Vagina (tissue), 2 donors: ENCODE measurements around the gene BCAS3. TPM values are rescaled to one million over a fixed set of nuclear protein-coding genes. Genes with fewer than 3 reads are reported as not detected.

Experiments
- DNase-seq, 2 donors: peaks; one replicate each; pipeline ENCODE4 v3.0.0-alpha.2; 2017; ENCODE audit errors: extremely low spot score in 2 of 2
- H3K27ac ChIP-seq: fragments of 200-600 bp; sonication (generic); one replicate; pipeline ENCODE4 v1.5.1; 2019
- H3K27me3 ChIP-seq: fragments of 200-600 bp; sonication (generic); one replicate; pipeline ENCODE4 v1.5.1; 2019
- H3K36me3 ChIP-seq, 2 donors: fragments of 200-600 bp; sonication (generic); one replicate each; pipeline ENCODE4 v1.5.1; 2017 to 2019
- H3K4me1 ChIP-seq: fragments of 200-600 bp; sonication (generic); one replicate; pipeline ENCODE4 v1.5.1; 2019
- H3K4me3 ChIP-seq, 2 donors: fragments of 200-600 bp; sonication (generic); 1 replicate in 1 of 2; 2 replicates in 1 of 2; pipeline ENCODE4 v1.5.1; 2016 to 2019
- H3K9me3 ChIP-seq: fragments of 200-600 bp; sonication (generic); one replicate; pipeline ENCODE4 v1.5.1; 2019
- CTCF ChIP-seq, 3 experiments: fragments of 450-650 bp in 2 of 3; fragments of 200-600 bp in 1 of 3; sonication (generic) in 1 of 3; IDR thresholded peaks; one replicate each; pipeline ENCODE4 v1.5.1; 2017 to 2019; ENCODE audit warnings: antibody characterized with exemption in 3 of 3, mild to moderate bottlenecking in 2 of 3, moderate library complexity in 2 of 3
- POLR2A ChIP-seq, 2 donors: fragments of 450-650 bp; IDR thresholded peaks; one replicate each; pipeline ENCODE4 v1.6.1; 2017; ENCODE audit warnings: antibody characterized with exemption in 2 of 2, mild to moderate bottlenecking in 2 of 2, moderate library complexity in 2 of 2
- POLR2AphosphoS5 ChIP-seq, 2 donors: sonication (generic); formaldehyde crosslinking; IDR thresholded peaks; one replicate each; pipeline ENCODE4 v1.9.0; 2017; ENCODE audit warnings: antibody characterized with exemption in 2 of 2, mild to moderate bottlenecking in 2 of 2, low read depth in 1 of 2; ENCODE audit not compliant: insufficient read depth in 1 of 2
- intact Hi-C: fragments of 100-400 bp; cut with DNase I; formaldehyde crosslinking; loops from one replicate; pipeline ENCODE4 v1.15.1; 2023
- total RNA-seq: library from RNA; depleted of rRNA; stranded (reverse); fragments of >200 nt; gene quantifications from one replicate; pipeline ENCODE4 v1.2.3, GENCODE V29; 2016

Gene BCAS3
- total RNA-seq, 1 donor from 2014 or later = 33.1 TPM

GRCh38 chr17:61302953-61303816 is 625.5 kb downstream of the BCAS3 start:
- H3K36me3 ChIP-seq = no peaks in the 10 kb centered on the region
- no peak overlapping the region for H3K27ac ChIP-seq
- DNase-seq = peak; percentile 34 to 47
- TF ChIP-seq CTCF (IDR thresholded peaks at IDR 0.05) (no peak), POLR2A (IDR thresholded peaks at IDR 0.05) (no peak), POLR2AphosphoS5 (IDR thresholded peaks at IDR 0.05; ENCODE audit: insufficient read depth in 1 of 2, low read depth in 1 of 2) (no peak)
- H3K4me3 ChIP-seq = no peak overlapping the region
- no peaks in the 10 kb centered on the region for H3K4me1 ChIP-seq
- no peaks in the 10 kb centered on the region for H3K27me3 ChIP-seq
- intact Hi-C loops = no loop called here
- no peaks in the 10 kb centered on the region for H3K9me3 ChIP-seq

- no peaks in the 10 kb centered on the region for H3K4me1 ChIP-seq
- H3K4me3 ChIP-seq = no peak overlapping the region
- H3K36me3 ChIP-seq = no peaks in the 10 kb centered on the region
- H3K9me3 ChIP-seq = no peaks in the 10 kb centered on the region
- intact Hi-C loops = no loop called here
- no peaks in the 10 kb centered on the region for H3K27me3 ChIP-seq
- DNase-seq = peak in 1 of 2 donors; percentile 37
- TF ChIP-seq POLR2AphosphoS5 (IDR thresholded peaks at IDR 0.05; ENCODE audit: insufficient read depth in 1 of 2, low read depth in 1 of 2) (no peak), POLR2A (IDR thresholded peaks at IDR 0.05) (no peak), CTCF (IDR thresholded peaks at IDR 0.05) (no peak)
- H3K27ac ChIP-seq = no peak overlapping the region
These were observed 626.1 kb downstream of the BCAS3 start for GRCh38 chr17:61303817-61304096.

DNA sequence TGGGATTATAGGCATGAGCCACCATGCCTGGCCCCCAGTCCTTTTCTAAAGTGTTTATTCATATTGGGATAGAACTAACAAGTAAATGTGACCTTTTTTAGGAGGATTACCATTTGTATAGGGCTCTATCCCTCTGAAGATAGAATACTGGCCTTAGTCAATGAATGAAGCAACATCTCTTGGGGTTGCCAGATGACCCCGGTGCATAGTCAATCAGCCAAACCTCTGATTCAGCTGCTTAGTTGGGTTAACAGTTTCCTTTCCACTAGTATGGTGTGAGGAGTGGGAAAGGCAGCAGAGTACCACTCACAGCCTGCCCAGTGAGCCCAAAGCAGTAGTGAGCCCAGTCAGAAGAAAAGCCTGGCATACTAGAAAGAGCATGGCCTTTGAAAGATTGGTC is 627.4 kb downstream of the BCAS3 start:
- peak; percentile 14 to 22 for DNase-seq
- Histone ChIP-seq H3K36me3 (no peaks in the 10 kb centered on the region), H3K4me1 (peaks cover 8% of the 10 kb centered on the region), H3K27me3 (no peaks in the 10 kb centered on the region), H3K27ac (no peak overlapping the region), H3K4me3 (no peak overlapping the region), H3K9me3 (no peaks in the 10 kb centered on the region)
- intact Hi-C loops = no loop called here
- no peak for TF ChIP-seq POLR2AphosphoS5 (IDR thresholded peaks at IDR 0.05; ENCODE audit: insufficient read depth in 1 of 2, low read depth in 1 of 2)
- no peak for TF ChIP-seq CTCF (IDR thresholded peaks at IDR 0.05)

GRCh38 chr17:61306003-61306402 is 628.4 kb downstream of the BCAS3 start:
- intact Hi-C loops = no loop called here
- Histone ChIP-seq H3K4me1 (peaks cover 8% of the 10 kb centered on the region), H3K9me3 (no peaks in the 10 kb centered on the region), H3K4me3 (no peak overlapping the region), H3K27ac (no peak overlapping the region), H3K36me3 (no peaks in the 10 kb centered on the region), H3K27me3 (no peaks in the 10 kb centered on the region)
- no peak for TF ChIP-seq POLR2A (IDR thresholded peaks at IDR 0.05)
- TF ChIP-seq CTCF (IDR thresholded peaks at IDR 0.05) = no peak
- no peak for TF ChIP-seq POLR2AphosphoS5 (IDR thresholded peaks at IDR 0.05; ENCODE audit: insufficient read depth in 1 of 2, low read depth in 1 of 2)
- no peak for DNase-seq
